GM18508 (cell line): ENCODE results near the gene GALNT15.

Source experiments
- ATAC-seq: cut with Tn5 transposase; IDR thresholded peaks from one replicate; pipeline ENCODE4 v1.9.1; 2021; ENCODE audit warnings: moderate number of reproducible peaks; ENCODE audit not compliant: insufficient read depth, unreplicated experiment

Gene GALNT15

GRCh38 chr3:16216373-16216935, 42.0 kb downstream of the GALNT15 start:
- no peak for ATAC-seq

- no peak for ATAC-seq
Observed at GRCh38 chr3:16219777-16220176, 45.3 kb downstream of the GALNT15 start.

- no peak for ATAC-seq
Observed at GRCh38 chr3:16221990-16222389, 47.5 kb downstream of the GALNT15 start.

- ATAC-seq = no peak
Observed at GRCh38 chr3:16222547-16222946, 48.1 kb downstream of the GALNT15 start.

- no peak for ATAC-seq
Observed at GRCh38 chr3:16224325-16224724, 49.8 kb downstream of the GALNT15 start.

GRCh38 chr3:16227566-16227965, 53.1 kb downstream of the GALNT15 start:
- ATAC-seq = no peak

- no peak for ATAC-seq
Observed at GRCh38 chr3:16229681-16230080, 55.2 kb downstream of the GALNT15 start.

- ATAC-seq = no peak
Observed at GRCh38 chr3:16231983-16232382, 57.5 kb downstream of the GALNT15 start.

- ATAC-seq = no peak
Observed at GRCh38 chr3:16233806-16234205, 59.3 kb downstream of the GALNT15 start.

- ATAC-seq = no peak
Observed at GRCh38 chr3:16234281-16234680, 59.8 kb downstream of the GALNT15 start.

- no peak for ATAC-seq
Observed at GRCh38 chr3:16236030-16236639, 61.7 kb downstream of the GALNT15 start.

GRCh38 chr3:16236856-16237393, 62.4 kb downstream of the GALNT15 start:
- no peak for ATAC-seq

GRCh38 chr3:16239086-16239770, 64.7 kb downstream of the GALNT15 start:
- ATAC-seq = no peak

- ATAC-seq = no peak
Observed at GRCh38 chr3:16239780-16240179, 65.3 kb downstream of the GALNT15 start.

- no peak for ATAC-seq
Observed at GRCh38 chr3:16240229-16241023, 65.9 kb downstream of the GALNT15 start.

- ATAC-seq = no peak
Observed at GRCh38 chr3:16241225-16241624, 66.7 kb downstream of the GALNT15 start.

- no peak for ATAC-seq
Observed at GRCh38 chr3:16242177-16242576, 67.7 kb downstream of the GALNT15 start.

GRCh38 chr3:16243706-16244490, 69.4 kb downstream of the GALNT15 start:
- no peak for ATAC-seq

- ATAC-seq = no peak
Observed at GRCh38 chr3:16245609-16246008, 71.1 kb downstream of the GALNT15 start.
